CD4-positive, alpha-beta T cell treated with Interleukin-17A for 4 hours (primary cell): Measurements from ENCODE around the gene PARP15.

Experiments
- DNase-seq: peaks from one replicate; pipeline ENCODE4 v3.0.0-alpha.2; 2020; ENCODE audit warnings: mixed read lengths

The PARP15 gene

DNA sequence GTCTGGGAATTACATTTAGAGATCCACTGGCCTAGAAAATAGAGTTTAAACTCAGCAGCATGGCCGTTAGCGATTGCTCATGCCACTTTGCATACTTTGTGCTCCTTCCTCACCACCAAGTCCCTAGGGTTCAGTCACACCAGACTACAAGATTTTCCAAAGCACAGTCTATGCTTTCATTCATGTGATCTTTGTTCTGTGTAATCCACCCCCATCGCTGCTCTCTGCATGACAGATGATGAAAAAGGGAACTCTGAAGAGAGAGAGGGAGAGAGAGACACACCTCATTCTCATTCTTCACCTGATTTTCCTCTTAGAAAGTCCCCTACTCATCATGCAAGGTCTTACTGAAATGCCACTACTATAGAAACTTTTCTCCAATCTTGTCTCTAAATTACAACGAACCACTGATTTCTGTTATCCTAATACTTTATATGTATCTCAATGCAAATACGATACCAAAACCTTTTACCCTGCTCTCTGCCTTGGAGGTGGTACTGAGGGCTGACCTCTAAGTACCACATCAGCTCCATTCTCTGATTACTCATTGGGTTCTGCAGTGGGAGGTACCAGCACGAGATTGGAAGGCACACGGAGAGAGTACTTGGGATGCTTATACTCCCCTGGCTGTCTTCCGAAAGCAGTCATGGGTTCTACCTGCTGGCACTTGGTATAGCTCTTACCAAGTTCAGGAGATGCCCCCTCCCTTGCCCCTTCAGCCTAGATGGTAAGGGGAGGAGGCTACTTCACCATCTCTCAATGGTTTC, 1.1 kb upstream of the PARP15 start:
- no peak for DNase-seq

DNA sequence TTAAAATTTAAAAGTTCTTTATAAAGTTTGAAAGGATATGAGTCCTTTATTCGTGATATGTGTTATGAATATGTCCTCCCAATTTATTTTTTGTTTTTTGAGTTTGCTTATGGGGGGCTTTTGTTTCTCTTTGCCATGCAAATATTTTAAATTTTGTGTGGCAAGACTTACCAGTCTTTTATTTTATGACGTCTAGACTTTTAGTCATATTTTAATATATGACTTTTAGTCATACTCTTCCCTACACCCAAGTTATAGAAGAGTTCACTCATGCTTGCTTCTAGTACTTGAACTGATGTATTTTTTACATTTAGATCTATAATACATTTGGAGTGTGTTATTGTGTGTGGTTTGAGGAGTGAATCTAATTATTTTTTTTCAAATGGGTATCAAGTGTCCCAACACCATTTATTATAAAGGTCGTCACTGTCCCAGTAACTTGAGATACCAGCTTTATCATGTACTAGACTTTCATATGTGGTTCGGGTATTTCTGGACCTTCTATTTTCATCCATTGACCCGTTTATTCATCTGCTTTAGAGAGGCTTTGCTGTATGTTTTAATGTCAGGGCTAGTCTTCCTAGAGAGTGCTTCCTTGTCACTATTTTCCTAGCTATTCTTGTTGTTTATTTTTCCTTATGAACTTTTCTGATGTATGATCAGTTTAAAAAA, 755 bp downstream of the PARP15 start:
- DNase-seq = no peak

DNA sequence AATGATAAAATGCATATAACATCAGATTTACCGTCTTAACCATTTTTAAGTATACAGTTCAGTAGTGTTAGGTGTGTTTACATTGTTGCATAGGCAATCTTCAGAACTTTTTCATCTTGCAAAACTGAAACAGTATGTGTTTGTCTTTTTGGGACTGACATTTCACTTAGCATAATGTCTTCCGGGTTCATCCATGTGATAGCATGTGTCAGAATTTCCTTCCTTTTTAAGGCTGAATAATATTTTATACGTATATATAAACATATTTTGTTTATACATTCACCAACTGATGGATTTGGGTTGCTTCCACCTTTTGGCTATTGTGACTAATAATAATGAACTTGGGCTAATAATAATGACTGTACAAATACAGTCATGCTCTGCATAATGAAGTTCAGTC, 3.0 kb downstream of the PARP15 start:
- DNase-seq = no peak

DNA sequence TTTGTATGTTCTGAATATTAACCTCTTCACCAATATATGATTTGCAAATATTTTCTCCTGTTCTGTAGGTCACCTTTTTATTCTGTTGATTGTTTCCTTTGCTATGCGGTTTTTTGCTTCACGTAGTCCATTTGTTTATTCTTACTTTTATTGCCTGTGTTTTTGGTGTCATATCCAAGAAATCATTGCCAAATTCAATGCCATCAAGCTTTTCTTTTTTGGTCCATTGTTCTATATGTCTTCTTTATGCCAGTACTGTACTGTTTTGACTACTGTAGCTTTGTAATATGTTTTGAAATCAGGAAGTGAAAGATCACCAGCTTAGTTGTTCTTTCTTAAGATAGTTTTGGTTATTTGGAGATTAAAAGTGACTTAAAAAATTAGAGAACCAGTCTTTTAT, 4.2 kb downstream of the PARP15 start:
- DNase-seq = no peak

GRCh38 chr3:122582390-122582789, 4.9 kb downstream of the PARP15 start:
- DNase-seq = no peak

DNA sequence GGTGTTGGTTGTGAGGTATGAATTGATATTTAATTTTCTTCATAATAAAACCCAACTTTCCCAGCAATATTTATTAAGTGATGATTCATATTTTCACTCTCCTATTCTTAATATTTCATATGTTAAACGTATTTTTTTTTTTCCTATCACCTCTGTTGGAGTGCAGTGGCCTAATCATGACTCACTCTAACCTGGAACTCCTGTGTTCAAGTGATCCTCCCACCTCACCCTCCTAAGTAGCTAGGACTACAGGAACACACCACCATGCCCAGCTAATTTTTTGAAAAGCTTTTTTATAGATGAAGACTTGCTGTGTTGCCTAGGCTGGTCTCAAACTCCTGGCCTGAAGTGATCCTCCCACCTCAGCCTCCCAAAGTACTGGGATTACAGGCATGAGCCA, 8.6 kb downstream of the PARP15 start:
- no peak for DNase-seq

- no peak for DNase-seq
Measured at GRCh38 chr3:122586773-122587485, 9.5 kb downstream of the PARP15 start.

GRCh38 chr3:122587572-122587971, 10.1 kb downstream of the PARP15 start:
- no peak for DNase-seq

GRCh38 chr3:122589297-122589696, 11.8 kb downstream of the PARP15 start:
- DNase-seq = no peak

DNA sequence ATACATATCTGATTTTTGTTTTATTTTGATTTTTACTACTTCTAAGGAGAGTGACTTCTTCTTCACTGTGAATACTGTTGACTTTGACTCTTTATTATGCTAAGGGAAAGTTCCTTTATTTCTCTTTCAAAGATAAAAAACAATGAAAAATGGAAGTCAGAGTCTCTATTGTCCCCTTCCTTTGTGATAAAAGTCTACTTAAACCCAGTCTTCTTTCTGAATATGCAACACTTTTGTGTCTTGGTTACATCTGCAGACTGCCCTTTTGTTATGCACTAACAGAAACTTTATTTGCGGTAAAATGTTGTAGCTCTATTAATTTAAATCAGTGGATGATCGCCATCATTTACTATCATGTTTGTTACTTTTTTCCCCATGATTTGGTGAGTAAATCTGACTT, 13.2 kb downstream of the PARP15 start:
- no peak for DNase-seq

GRCh38 chr3:122594025-122594424, 16.6 kb downstream of the PARP15 start:
- DNase-seq = no peak

- DNase-seq = no peak
Measured at GRCh38 chr3:122598151-122598550, 20.7 kb downstream of the PARP15 start.

DNA sequence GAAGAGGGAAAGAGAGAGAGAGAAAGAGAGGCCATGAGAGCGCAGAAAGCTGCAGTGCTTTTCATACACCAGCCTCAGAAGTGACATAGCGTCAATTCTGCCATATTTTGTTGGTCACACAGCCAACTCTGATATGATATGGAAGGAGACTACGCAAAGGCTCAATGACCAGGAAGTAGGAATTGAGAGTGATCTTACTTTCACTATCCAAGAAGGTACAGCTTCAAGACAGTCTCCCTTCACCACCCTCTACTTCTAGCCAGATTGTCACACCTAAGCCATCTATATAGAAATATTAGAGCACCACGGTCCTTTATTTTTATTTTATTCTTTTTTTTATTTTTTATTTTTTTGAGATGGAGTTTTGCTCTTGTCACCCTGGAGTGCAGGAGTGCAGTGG, 21.1 kb downstream of the PARP15 start:
- no peak for DNase-seq

DNA sequence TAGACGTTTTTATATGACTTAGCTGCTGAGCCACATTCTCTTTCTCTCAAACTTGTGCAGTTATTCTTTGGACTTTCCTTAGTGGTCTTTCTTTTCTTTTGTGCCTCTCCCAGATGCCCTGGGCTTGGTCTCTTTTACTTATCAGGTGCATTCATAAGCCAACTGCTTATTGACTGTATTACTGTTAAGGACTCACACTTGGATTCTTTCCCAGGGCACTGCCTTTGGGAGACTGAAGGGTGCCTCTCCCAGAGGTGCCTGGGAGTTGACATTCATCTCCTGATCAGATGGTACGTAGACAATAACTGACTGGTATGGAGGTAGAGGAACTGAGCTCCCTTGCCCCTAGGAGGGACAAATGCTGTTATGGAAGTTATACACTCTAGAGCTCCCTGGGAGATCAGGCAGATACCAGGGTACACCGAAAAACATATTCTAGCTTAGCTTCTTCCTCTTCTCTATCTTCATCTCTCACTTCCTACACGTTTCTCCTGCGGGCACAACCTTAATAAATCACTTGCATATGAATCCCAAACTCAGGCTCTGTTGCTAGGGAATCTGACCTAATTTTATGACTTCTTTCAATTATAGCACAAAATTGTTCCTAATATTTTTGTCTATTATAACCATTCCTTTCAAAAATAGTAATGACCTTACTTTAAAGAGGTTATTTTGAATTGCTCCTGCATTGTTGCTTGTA, 24.7 kb downstream of the PARP15 start:
- no peak for DNase-seq

GRCh38 chr3:122603056-122603455, 25.6 kb downstream of the PARP15 start:
- no peak for DNase-seq

DNA sequence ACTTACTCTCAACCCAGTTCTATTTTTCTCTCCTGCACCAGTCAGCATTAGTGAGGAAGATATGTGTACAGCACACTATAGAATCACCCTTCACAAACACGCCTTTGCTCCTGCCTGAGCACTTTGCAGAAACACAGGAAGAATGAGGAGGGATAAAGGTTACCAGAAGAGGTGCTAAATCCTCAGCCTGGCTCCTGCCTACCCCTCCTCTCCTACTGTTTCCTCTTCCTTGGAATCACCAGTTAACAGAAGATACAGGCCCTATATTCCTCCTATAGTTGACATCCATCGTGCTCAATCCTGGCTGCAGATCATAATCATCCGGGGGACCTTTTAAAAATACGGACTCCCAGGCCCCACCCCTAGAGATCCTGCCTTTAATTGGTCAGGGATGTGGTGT, 28.9 kb downstream of the PARP15 start:
- DNase-seq = no peak

GRCh38 chr3:122608916-122609315, 31.5 kb downstream of the PARP15 start:
- DNase-seq = no peak

DNA sequence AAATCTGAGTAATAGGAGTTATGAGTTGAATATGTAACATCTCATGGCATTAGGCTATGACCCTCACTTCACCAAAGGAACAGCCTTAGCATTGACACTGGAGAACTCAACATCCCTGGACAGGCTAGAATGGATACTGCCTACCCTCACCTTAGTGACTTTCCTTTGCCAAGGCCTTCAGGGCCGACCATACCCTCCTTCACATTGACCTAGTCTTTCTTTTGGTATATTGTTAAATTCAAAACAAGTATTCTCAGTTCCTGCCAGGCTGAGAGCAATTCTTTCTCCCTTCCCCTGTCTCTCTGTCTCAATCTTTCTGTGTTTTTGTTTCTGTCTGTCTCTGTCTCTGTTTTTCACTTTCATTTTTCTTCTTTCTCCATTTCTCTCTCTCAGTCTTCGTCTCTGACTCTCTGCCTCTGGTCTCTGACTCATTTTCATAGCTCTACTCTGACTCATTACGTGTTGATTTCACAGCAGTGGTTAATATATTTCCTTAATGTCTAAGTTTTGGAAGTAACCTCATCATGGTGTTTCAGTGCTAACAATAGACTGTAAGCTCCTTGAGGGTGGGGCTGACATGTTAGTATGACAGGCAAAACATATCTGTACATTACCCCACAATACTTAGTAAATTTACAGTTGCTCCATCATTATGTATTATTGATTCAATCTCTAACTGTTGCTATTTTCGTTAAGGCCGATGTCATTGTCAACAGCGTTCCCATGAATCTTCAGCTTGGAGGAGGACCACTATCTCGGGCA, 32.5 kb downstream of the PARP15 start:
- DNase-seq = peak; percentile 5

DNA sequence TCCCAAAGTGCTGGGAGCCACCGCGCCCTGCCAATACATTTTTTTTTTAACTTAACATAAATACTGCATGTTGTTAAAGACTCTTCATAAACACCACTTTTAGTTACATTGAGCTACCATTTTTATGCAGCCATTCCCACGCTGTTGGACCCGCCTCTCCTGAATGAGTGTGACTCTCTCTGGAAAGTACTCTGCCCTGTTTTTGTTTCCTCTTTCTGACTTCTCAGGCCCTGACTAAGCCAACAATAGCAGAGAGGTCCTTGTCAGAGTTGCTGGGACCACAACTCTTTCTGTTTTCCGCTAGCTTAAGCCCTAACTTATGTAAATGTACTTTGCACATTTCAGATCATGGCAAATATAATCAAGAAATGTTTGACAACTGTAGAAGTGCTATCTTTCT, 35.2 kb downstream of the PARP15 start:
- no peak for DNase-seq

GRCh38 chr3:122615303-122615702, 37.9 kb downstream of the PARP15 start:
- DNase-seq = no peak

GRCh38 chr3:122618614-122619013, 41.2 kb downstream of the PARP15 start:
- no peak for DNase-seq

- DNase-seq = no peak
Measured at GRCh38 chr3:122619040-122619439, 41.6 kb downstream of the PARP15 start.

GRCh38 chr3:122620399-122620798, 42.9 kb downstream of the PARP15 start:
- no peak for DNase-seq
